Measurements from ENCODE around the gene LIN28B. TPM values are rescaled to one million over a fixed set of nuclear protein-coding genes. Genes with fewer than 3 reads are reported as not detected.

Gene LIN28B
- total and polyA plus RNA-seq, 7 donors, result not detected

DNA sequence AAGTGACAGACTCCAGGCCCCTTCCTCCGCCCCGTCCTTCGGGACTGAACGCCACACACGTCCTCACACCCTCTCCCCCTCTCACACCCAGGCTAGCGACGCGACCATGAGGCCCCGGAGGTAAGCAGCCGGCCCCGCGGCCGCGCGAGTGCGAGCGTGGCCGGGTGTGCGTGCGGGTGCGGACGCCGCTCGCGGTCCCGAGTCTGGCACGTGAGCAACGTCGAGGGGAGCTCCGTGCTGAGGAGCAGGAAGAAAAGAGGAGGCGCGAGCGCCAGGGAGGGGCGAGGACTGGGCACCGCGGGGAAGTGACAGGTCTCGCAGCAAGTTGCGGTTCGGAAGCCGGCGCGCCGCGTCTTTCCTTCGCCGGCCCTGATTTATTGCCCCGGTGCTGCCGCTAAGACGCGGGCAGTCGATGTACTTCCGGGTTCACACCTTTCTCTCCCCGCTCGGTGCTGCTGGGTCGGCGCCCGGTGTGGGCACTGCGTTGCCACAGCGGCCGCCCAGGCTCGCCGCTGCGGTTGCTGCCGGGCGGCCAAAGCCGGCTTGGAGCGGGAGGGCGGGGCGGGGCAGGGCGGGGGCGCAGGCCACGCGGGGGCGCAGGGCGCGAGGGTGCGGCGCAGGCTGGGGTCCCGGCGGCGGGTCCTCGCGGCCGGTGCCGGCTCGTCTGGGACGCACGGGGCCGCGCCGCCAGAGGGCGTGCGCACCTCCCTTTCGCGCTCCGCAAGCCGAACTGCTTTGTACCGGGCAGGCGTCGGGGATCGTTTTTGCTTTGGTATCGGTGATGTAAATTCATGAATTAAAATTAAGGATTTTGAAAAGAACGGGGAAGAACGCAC, 15.8 kb upstream of the LIN28B start:
- DNase-seq, result no peak
- intact Hi-C loops (cut with DNase I), result loop anchor here (5.0 kb wide), 2 partner anchors 136 to 1051 kb away; no protein-coding TSS in a partner anchor
- peaks cover 0 to 6% (median 6%) of the 10 kb centered on the region in 4 donors for H3K9me3 ChIP-seq
- H3K27me3 ChIP-seq, result peaks cover 23 to 94% (median 62%) of the 10 kb centered on the region in 3 donors
- H3K4me3 ChIP-seq, result peak overlapping the region; percentile 5 to 46 (median 24)
- peaks cover 0 to 11% (median 10%) of the 10 kb centered on the region in 4 donors for H3K4me1 ChIP-seq
- TF ChIP-seq, protein P1, sequence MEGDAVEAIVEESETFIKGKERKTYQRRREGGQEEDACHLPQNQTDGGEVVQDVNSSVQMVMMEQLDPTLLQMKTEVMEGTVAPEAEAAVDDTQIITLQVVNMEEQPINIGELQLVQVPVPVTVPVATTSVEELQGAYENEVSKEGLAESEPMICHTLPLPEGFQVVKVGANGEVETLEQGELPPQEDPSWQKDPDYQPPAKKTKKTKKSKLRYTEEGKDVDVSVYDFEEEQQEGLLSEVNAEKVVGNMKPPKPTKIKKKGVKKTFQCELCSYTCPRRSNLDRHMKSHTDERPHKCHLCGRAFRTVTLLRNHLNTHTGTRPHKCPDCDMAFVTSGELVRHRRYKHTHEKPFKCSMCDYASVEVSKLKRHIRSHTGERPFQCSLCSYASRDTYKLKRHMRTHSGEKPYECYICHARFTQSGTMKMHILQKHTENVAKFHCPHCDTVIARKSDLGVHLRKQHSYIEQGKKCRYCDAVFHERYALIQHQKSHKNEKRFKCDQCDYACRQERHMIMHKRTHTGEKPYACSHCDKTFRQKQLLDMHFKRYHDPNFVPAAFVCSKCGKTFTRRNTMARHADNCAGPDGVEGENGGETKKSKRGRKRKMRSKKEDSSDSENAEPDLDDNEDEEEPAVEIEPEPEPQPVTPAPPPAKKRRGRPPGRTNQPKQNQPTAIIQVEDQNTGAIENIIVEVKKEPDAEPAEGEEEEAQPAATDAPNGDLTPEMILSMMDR (IDR thresholded peaks at IDR 0.05), result peak in 1 of 4 experiments; percentile 31
- TF ChIP-seq EP300 (IDR thresholded peaks at IDR 0.05) (no peak), POLR2A (IDR thresholded peaks at IDR 0.05) (no peak), POLR2AphosphoS5 (IDR thresholded peaks at IDR 0.05) (no peak)
- H3K27ac ChIP-seq, result no peak overlapping the region
- WGBS, 2 donors, result 4 to 30% methylated on average over 104 of the region's 104 CpGs
- no peaks in the 10 kb centered on the region for H3K36me3 ChIP-seq

DNA sequence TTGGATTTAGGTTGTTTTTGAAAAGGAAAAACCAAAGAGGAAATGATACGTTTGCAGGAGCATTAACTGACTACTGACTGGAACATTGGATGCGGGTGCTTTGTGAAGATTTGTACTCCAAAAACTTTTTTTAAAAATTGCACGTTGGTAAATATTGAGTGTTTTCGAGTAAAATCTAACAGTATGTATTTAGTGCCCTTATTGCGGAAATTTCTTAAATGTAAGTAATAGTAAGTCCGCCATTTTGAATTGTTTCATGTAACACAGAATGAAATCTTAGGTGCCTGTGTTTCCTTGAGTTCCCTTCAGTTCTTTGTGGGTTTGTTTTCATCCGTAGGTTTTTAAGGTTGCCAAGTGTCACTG, 15.2 kb upstream of the LIN28B start:
- intact Hi-C loops (cut with DNase I), result loop anchor here (5.0 kb wide), 2 partner anchors 136 to 1051 kb away; no protein-coding TSS in a partner anchor
- DNase-seq, result no peak
- Histone ChIP-seq H3K36me3 (no peaks in the 10 kb centered on the region), H3K9me3 (peaks cover 0 to 6% (median 6%) of the 10 kb centered on the region in 4 donors), H3K27me3 (peaks cover 23 to 95% (median 67%) of the 10 kb centered on the region in 3 donors), H3K4me3 (peak overlapping the region in 2 of 4 donors; percentile 37 to 46), H3K4me1 (peaks cover 0 to 11% (median 10%) of the 10 kb centered on the region in 4 donors), H3K27ac (no peak overlapping the region)
- WGBS, 2 donors, result 10 to 25% methylated on average over 7 of the region's 7 CpGs
- TF ChIP-seq, protein P1 (IDR thresholded peaks at IDR 0.05), result peak in 1 of 4 experiments; percentile 9
- TF ChIP-seq EP300 (IDR thresholded peaks at IDR 0.05) (no peak), POLR2AphosphoS5 (IDR thresholded peaks at IDR 0.05) (no peak)

DNA sequence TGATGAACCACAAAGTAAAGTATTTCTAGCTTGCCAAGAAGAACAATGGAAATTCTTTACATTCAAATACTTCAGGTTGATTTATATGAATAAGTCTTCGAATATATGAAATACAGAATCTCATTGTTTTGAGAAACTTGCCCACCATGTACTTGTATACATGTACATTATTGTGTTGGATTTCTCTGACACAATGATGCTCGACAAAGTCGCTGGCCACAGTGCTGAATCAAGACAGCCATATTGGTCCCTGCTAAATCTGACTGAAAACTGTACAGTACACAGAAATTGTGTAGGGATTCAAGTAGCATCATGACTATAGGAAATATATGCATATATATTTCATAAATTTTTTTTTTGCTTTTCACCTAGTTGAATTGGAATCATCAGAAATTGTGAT, 13.1 kb upstream of the LIN28B start:
- 74 to 76% methylated on average over 3 of the region's 3 CpGs for WGBS, 2 donors

DNA sequence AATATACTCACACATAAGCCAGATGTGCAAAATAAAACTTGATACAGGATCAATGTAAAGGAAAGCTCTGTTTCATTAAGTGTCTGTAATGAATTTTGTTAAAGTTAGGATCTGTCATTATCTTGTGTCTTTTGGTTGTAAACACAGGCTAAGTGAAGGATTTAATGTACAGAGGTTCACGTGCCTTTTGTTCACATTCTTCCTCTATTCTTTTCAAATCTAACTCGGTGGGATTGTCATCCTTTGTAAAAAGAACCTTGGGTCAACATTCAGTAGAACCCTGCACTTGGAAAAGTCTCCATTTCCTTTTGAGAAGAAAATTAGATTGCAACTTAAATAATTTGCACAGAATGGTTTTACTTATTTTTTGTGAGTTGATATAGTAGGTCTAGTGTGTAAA, 7.7 kb upstream of the LIN28B start:
- WGBS, 2 donors, result 17 to 46% methylated on average over 2 of the region's 2 CpGs
- DNase-seq, result no peak
- intact Hi-C loops (cut with DNase I), result no loop called here
- H3K4me1 ChIP-seq, result no peaks in the 10 kb centered on the region
- TF ChIP-seq POLR2A (IDR thresholded peaks at IDR 0.05) (no peak), EP300 (IDR thresholded peaks at IDR 0.05) (no peak), POLR2AphosphoS5 (IDR thresholded peaks at IDR 0.05) (no peak)
- TF ChIP-seq, protein P1 (IDR thresholded peaks at IDR 0.05), result no peak
- H3K9me3 ChIP-seq, result no peaks in the 10 kb centered on the region
- H3K4me3 ChIP-seq, result no peak overlapping the region
- no peak overlapping the region for H3K27ac ChIP-seq
- H3K27me3 ChIP-seq, result peaks cover 14 to 100% (median 81%) of the 10 kb centered on the region in 3 donors
- no peaks in the 10 kb centered on the region for H3K36me3 ChIP-seq

More for the DNA sequence above, 13.1 kb upstream of the LIN28B start:
- Histone ChIP-seq H3K9me3 (peaks cover 0 to 6% (median 6%) of the 10 kb centered on the region in 4 donors), H3K27me3 (peaks cover 23 to 100% (median 84%) of the 10 kb centered on the region in 3 donors), H3K27ac (no peak overlapping the region), H3K36me3 (no peaks in the 10 kb centered on the region), H3K4me3 (no peak overlapping the region), H3K4me1 (peaks cover 0 to 11% (median 10%) of the 10 kb centered on the region in 4 donors)
- intact Hi-C loops (cut with DNase I), result loop anchor here (5.0 kb wide), 2 partner anchors 134 to 1049 kb away; no protein-coding TSS in a partner anchor
- no peak for DNase-seq
- TF ChIP-seq POLR2A (IDR thresholded peaks at IDR 0.05) (no peak), POLR2AphosphoS5 (IDR thresholded peaks at IDR 0.05) (no peak), EP300 (IDR thresholded peaks at IDR 0.05) (no peak)
- TF ChIP-seq, protein P1 (IDR thresholded peaks at IDR 0.05), result no peak
